Mesothelial cell of epicardium (in vitro differentiated cells): ENCODE data around the gene SKOR1. TPM values are rescaled to one million over a fixed set of nuclear protein-coding genes. Genes with fewer than 3 reads are reported as not detected.

Source experiments
- DNase-seq, 2 experiments: peaks; one replicate each; pipeline ENCODE4 v3.0.0; 2021; ENCODE audit warnings: low spot score in 2 of 2; ENCODE audit not compliant: unreplicated experiment in 2 of 2
- H3K27ac Mint-ChIP-seq: 2 replicates; pipeline ENCODE4 v1.8.0; 2021; ENCODE audit warnings: mixed read lengths
- H3K27me3 Mint-ChIP-seq: 2 replicates; pipeline ENCODE4 v1.8.0; 2021; ENCODE audit warnings: low read depth, mixed read lengths
- H3K36me3 Mint-ChIP-seq: 2 replicates; pipeline ENCODE4 v1.8.0; 2021; ENCODE audit warnings: mixed read lengths
- H3K4me1 Mint-ChIP-seq: 2 replicates; pipeline ENCODE4 v1.8.0; 2021; ENCODE audit warnings: mixed read lengths
- H3K4me3 Mint-ChIP-seq: 2 replicates; pipeline ENCODE4 v1.8.0; 2021; ENCODE audit warnings: mild to moderate bottlenecking, moderate library complexity, mixed read lengths
- H3K9me3 Mint-ChIP-seq: 2 replicates; pipeline ENCODE4 v1.8.0; 2021; ENCODE audit warnings: mixed read lengths
- total RNA-seq: library from RNA; stranded (reverse); gene quantifications from 3 replicates; pipeline ENCODE4 v1.2.1, GENCODE V29; 2021
- TF ChIP-seq, protein P1 (sequence below): fragments of 200-600 bp; sonication (generic); IDR thresholded peaks from one replicate; pipeline ENCODE4 v1.5.0; 2021; ENCODE audit warnings: antibody characterized with exemption; ENCODE audit not compliant: unreplicated experiment

The SKOR1 gene
- 0.89 to 1.1 TPM (median 1.1 TPM) in 3 replicates for total RNA-seq

DNA sequence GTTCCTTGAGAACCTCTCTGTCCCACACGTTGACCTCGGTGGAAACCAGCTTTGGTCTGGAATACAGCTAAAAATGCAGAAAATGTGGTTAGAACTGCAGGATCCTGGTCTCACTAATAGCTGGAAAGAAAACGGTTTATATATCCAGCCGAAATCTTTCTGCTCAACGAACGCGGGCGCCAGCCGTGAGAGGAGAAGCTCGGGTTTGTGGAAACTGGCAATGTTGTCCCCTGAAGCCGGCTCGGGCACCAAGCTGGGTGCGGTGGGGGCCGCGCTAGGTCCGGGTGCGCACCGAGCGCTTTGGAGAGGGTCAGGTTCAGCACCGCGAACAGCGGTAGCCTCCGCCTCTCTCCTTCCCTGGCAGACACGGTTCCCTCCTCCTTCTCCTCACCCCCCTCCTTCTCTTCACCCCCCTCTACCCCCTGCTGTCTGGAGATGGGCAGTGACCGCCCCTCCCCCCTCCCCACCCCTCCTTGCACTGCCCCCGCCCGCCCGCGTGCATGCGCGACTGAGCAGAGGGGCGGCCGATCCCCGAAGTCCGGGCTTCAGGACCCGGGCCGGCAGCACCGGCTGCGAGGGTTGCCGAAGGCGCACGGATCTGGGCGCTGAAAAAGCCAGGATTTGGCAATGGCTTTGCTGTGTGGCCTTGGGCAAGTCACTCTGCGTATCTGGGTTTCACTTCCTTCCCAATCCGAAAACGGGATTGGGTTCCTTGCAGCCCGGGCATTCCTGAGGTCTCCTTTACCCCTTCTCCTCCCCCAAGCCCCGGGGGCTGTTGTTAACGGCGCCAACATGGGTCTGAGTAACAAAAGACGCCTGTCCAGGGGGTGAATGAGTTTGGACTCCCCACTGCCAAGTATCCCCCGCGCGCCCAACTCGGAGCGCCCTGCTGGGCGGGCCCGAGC, at the start of gene SKOR1:
Gene SKOR1, plus strand, starts transcription at position 534 of the 905 bp plus-strand sequence. Its CDS starts 94 bp downstream, at position 628.
- TF ChIP-seq, protein P1, sequence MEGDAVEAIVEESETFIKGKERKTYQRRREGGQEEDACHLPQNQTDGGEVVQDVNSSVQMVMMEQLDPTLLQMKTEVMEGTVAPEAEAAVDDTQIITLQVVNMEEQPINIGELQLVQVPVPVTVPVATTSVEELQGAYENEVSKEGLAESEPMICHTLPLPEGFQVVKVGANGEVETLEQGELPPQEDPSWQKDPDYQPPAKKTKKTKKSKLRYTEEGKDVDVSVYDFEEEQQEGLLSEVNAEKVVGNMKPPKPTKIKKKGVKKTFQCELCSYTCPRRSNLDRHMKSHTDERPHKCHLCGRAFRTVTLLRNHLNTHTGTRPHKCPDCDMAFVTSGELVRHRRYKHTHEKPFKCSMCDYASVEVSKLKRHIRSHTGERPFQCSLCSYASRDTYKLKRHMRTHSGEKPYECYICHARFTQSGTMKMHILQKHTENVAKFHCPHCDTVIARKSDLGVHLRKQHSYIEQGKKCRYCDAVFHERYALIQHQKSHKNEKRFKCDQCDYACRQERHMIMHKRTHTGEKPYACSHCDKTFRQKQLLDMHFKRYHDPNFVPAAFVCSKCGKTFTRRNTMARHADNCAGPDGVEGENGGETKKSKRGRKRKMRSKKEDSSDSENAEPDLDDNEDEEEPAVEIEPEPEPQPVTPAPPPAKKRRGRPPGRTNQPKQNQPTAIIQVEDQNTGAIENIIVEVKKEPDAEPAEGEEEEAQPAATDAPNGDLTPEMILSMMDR = no peak
- peaks cover 34% of the 10 kb centered on the region for H3K4me1 Mint-ChIP-seq
- DNase-seq = no peak
- H3K36me3 Mint-ChIP-seq = no peaks in the 10 kb centered on the region
- H3K27ac Mint-ChIP-seq = no peak within 1 kb of the TSS
- H3K9me3 Mint-ChIP-seq = no peaks in the 10 kb centered on the region
- peaks cover 81% of the 10 kb centered on the region for H3K27me3 Mint-ChIP-seq
- peak within 1 kb of the TSS; percentile 39 for H3K4me3 Mint-ChIP-seq

GRCh38 chr15:67775998-67776397, 49.3 kb upstream of the SKOR1 start:
- H3K4me1 Mint-ChIP-seq = peaks cover 14% of the 10 kb centered on the region
- no peaks in the 10 kb centered on the region for H3K36me3 Mint-ChIP-seq
- H3K27ac Mint-ChIP-seq = no peak overlapping the region
- no peak overlapping the region for H3K4me3 Mint-ChIP-seq
- peaks cover 8% of the 10 kb centered on the region for H3K27me3 Mint-ChIP-seq
- H3K9me3 Mint-ChIP-seq = no peaks in the 10 kb centered on the region
- DNase-seq = no peak
- TF ChIP-seq, protein P1 = no peak

DNA sequence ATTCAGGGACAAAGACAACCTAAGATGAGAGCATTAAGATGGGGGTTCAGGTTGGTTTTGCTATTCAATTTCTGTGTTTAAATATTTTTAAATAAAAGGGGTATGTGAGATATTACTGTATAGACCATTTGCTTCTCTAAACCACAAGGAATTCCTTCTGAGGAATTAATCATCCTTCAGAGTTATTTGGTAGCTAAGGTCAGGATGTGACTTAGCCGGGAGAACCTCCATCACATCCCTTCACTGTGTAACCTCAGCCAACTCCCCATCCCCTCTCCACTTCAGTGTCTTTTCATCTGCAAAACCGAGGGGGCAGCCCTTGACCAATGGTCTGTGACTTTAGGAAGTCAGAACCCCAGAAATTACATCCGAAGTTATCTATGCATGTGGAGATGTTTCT, 48.7 kb upstream of the SKOR1 start:
- no peaks in the 10 kb centered on the region for H3K36me3 Mint-ChIP-seq
- no peak overlapping the region for H3K27ac Mint-ChIP-seq
- TF ChIP-seq, protein P1 = no peak
- H3K4me3 Mint-ChIP-seq = no peak overlapping the region
- DNase-seq = no peak
- H3K4me1 Mint-ChIP-seq = peaks cover 8% of the 10 kb centered on the region
- no peaks in the 10 kb centered on the region for H3K9me3 Mint-ChIP-seq
- peaks cover 8% of the 10 kb centered on the region for H3K27me3 Mint-ChIP-seq

GRCh38 chr15:67777071-67777470, 48.2 kb upstream of the SKOR1 start:
- Mint-ChIP-seq H3K4me1 (peaks cover 5% of the 10 kb centered on the region), H3K27ac (no peak overlapping the region)

DNA sequence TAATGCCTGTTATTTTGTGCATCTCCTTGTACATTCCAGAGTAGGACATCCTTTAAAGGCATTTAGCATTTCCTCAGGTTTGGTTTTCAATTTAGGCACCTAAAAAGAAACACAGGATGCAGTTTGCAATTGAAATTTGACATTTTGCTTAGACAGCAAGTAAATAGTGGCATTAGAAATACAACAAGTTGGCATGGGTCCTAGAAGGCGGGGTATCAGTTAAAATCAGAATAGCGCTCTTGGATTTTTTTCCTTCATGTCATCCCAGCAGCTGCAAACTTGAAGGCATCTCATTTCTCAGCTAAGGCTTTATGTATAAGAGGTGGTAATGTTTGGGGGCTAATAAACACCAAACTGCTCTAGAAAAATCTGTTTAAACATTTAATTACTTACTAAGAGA, 47.5 kb upstream of the SKOR1 start:
- H3K9me3 Mint-ChIP-seq = no peaks in the 10 kb centered on the region
- peaks cover 6% of the 10 kb centered on the region for H3K27me3 Mint-ChIP-seq
- TF ChIP-seq, protein P1 = no peak
- no peak overlapping the region for H3K27ac Mint-ChIP-seq
- DNase-seq = no peak
- H3K4me3 Mint-ChIP-seq = no peak overlapping the region
- H3K36me3 Mint-ChIP-seq = no peaks in the 10 kb centered on the region
- peaks cover 2% of the 10 kb centered on the region for H3K4me1 Mint-ChIP-seq

More at GRCh38 chr15:67777071-67777470, 48.2 kb upstream of the SKOR1 start:
- TF ChIP-seq, protein P1 = no peak
- H3K9me3 Mint-ChIP-seq = no peaks in the 10 kb centered on the region
- DNase-seq = no peak
- no peaks in the 10 kb centered on the region for H3K36me3 Mint-ChIP-seq
- peaks cover 8% of the 10 kb centered on the region for H3K27me3 Mint-ChIP-seq
- no peak overlapping the region for H3K4me3 Mint-ChIP-seq
